Omental fat pad (tissue), 4 donors: Measurements from ENCODE around the gene CNOT3. TPM values are rescaled to one million over a fixed set of nuclear protein-coding genes. Genes with fewer than 3 reads are reported as not detected.
A peak's percentile ranks its signal among the peaks of the same experiment; 100 is the strongest.

Experiments used
- ATAC-seq: fragments of 150-250 bp; one replicate; pipeline ENCODE4 v1.9.1; 2016; ENCODE audit warnings: mild to moderate bottlenecking, moderate library complexity; ENCODE audit not compliant: low FRiP score
- DNase-seq: peaks from one replicate; pipeline ENCODE4 v3.0.0-alpha.2; 2019; ENCODE audit warnings: low spot score
- total RNA-seq, 4 donors: library from RNA; depleted of rRNA; stranded (reverse); fragments of >200 nt; gene quantifications; one replicate each; pipeline ENCODE4 v1.1.0, GENCODE V29; 2016
- TF ChIP-seq, protein P1 (sequence below), 3 donors: fragments of 450-650 bp; IDR thresholded peaks; one replicate each; pipeline ENCODE4 v1.5.1; 2016 to 2017; ENCODE audit warnings: antibody characterized with exemption in 3 of 3, mild to moderate bottlenecking in 3 of 3, moderate library complexity in 2 of 3

Gene CNOT3
- total RNA-seq, 4 donors from 2014 or later: 13.4 to 24.4 (median 19.0) TPM

DNA sequence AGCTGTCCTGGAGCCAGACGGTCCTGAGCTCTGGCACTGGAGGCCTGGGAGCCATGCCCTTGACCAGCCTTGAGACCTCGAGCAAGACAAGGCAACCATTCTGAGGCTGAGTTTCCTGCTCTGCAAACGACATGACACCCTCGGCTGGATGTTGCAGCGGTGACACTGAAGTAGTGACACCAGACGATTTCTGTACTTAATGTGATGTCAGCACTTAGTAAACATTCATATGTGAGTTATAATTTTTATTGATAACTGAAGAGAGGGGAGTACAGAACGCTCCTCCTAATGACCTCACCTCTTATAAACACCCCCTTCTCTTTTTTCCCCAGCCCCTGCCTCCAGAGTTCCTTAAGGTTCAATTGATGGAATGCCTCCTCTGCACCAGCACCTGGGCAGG, 29.1 kb upstream of the CNOT3 start:
- no peak for ATAC-seq
- no peak for DNase-seq
- TF ChIP-seq, protein P1, sequence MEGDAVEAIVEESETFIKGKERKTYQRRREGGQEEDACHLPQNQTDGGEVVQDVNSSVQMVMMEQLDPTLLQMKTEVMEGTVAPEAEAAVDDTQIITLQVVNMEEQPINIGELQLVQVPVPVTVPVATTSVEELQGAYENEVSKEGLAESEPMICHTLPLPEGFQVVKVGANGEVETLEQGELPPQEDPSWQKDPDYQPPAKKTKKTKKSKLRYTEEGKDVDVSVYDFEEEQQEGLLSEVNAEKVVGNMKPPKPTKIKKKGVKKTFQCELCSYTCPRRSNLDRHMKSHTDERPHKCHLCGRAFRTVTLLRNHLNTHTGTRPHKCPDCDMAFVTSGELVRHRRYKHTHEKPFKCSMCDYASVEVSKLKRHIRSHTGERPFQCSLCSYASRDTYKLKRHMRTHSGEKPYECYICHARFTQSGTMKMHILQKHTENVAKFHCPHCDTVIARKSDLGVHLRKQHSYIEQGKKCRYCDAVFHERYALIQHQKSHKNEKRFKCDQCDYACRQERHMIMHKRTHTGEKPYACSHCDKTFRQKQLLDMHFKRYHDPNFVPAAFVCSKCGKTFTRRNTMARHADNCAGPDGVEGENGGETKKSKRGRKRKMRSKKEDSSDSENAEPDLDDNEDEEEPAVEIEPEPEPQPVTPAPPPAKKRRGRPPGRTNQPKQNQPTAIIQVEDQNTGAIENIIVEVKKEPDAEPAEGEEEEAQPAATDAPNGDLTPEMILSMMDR (IDR thresholded peaks at IDR 0.05): no peak

DNA sequence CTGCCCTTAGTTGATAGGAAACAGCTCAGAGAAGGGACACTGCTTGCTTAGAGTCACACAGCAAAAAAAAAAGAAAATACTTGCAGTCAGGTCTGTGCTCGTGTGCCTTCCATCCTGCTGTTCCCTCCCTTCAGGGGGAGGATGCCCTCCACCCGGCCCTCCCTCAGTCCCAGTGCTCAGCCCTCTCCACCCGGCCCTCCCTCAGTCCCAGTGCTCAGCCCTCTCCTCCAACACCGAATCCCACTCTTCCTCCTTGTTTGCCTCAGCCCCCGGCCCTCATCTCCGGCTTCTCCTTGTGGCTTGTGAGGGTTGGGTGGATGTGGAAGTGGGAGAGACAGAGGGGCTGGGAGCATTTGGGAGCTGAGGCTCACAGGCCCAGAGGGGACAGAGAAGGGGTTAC, 27.9 kb upstream of the CNOT3 start:
- TF ChIP-seq, protein P1 (IDR thresholded peaks at IDR 0.05): no peak
- no peak for ATAC-seq
- DNase-seq: no peak

DNA sequence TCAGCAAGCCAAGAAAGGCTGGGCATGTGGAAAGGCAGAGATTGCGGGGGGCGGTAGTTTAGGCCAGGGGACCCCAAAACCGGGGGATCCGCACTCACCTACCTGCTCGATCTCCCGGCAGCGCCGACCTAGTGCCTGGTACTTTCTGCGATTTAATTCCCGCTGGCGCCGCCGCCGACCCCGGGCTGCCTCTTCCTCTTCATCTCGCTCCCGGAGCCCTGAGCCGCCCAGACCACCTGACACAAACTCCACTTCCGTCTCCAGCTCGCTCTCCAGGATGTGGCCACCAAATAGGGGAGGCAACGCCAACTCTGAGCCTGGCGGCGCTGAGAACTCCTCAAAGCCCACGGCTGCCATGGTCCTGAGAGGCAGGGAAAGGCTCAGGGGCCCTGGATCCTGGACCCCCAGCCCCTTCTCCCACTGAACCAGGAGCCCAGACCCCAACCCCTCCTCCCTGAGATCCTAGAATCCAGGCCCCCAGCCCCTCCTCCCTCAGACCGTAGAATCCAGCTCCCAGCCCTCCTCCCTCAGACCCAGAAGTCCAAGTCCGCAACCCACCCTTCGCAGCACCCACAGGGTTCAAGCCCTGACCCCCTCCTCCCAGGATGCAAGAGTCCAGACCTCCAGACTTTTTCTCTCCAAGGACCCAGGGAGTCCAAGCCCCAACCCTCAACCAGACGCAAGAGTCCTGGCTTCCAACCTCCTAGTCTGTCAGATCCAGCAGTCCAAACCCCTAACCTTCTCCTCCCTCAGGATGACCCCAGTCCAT, 23.0 kb upstream of the CNOT3 start:
- no peak for ATAC-seq
- TF ChIP-seq, protein P1 (IDR thresholded peaks at IDR 0.05): no peak
- no peak for DNase-seq

DNA sequence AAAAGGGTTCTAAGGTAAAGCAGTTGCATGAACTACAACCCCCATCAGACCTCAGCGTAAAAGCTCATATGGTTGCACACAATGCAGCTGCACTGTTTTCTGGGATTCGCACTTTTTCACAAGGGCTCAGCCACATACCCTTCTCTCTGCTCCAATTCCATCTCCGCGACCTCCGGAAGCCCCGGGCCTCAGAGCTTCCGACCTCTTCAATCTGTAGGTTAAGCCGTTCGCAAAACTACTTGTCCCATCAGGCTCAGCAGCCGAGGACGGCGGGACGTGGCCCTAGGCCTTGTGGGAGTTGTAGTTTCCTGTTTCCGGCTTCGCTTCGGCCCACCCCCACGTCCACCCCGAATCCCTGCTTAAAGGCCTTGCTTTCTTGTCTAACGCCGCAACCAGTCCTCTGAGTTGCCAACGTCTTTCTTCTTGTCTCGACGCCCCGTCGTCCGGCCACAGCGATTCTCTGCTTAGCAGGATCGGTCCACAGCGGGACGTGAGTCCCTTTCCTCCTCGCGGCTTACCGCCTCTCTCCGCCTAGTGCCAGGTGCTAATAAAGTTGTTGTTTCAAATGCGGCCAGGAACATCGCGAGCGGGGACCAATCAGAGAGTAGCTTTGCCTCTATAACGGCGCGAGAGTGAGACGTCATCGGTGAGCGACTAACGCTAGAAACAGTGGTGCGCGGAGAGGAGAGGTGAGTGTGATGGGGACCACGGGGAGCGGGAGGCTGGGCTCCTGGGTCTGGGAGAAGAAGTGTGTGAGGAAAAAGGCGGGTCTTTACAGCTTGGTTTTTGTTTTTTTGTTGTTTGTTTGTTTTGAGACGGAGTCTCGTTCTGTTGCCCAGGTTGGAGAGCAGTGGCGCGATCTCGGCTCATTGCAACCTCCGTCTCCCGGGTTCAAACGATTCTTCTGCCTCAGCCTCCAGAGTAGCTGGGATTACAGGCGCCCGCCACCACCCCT, 22.2 kb upstream of the CNOT3 start, which contains the start of the genes PRPF31 and TFPT:
Gene PRPF31 (plus strand): TSS at position 646 of the 955 bp plus-strand sequence. CDS start 2,525 bp downstream, outside the sequence.
Gene TFPT (minus strand): TSS at position 549 of the 955 bp plus-strand sequence. CDS start 388 bp downstream, at position 161.
- TF ChIP-seq, protein P1 (IDR thresholded peaks at IDR 0.05): no peak
- ATAC-seq: peak; percentile 98
- DNase-seq: peak; percentile 99

DNA sequence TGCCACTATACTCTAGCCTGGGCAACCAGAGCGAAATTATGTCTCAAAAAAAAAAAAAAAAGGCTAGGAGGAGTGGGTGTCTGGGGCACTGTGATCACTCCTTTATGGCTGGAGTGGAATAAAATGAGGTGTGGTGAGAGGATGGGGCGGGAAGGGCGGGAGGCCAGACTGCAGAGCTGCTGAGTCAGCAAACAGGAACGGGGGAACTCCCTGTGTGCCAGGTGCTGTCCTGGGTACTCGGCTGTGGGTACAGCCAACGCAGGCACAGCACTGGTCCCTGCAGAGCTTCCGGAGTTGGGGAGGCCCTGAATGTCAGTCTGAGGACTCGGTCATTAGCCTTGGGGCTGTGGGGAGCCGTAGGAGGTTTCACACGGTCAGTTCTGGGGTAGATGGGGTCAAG, 16.3 kb upstream of the CNOT3 start:
- DNase-seq (no peak), ATAC-seq (no peak)

DNA sequence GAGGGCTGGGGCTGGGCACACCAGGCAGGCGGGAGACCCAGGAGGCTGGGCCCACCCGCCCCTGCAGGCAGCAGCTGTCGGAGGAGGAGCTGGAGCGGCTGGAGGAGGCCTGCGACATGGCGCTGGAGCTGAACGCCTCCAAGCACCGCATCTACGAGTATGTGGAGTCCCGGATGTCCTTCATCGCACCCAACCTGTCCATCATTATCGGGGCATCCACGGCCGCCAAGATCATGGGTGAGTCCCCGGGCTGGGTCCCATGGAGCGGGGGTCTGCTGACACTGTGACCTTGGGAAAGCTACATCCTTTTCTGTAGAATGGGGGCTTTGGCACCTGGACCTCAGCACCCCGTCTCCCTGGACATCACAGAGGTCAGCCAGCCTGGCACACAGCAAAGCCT, 13.9 kb upstream of the CNOT3 start:
- TF ChIP-seq, protein P1 (IDR thresholded peaks at IDR 0.05): no peak
- no peak for ATAC-seq
- no peak for DNase-seq

More for the DNA sequence above, 16.3 kb upstream of the CNOT3 start:
- TF ChIP-seq, protein P1 (IDR thresholded peaks at IDR 0.05): no peak
